HepG2 (cell line): ENCODE results near the gene PSKH1. TPM values are rescaled to one million over a fixed set of nuclear protein-coding genes. Genes with fewer than 3 reads are reported as not detected.

Experiments used
- ADNP ChIP-seq: sonication (generic); formaldehyde crosslinking; IDR thresholded peaks from 2 replicates; pipeline ENCODE4 v1.4.0; 2020; ENCODE audit warnings: missing genetic modification reagents
- AHDC1 ChIP-seq: sonication (generic); formaldehyde crosslinking; IDR thresholded peaks from 2 replicates; pipeline ENCODE4 v1.5.1; 2020; ENCODE audit warnings: mild to moderate bottlenecking, missing genetic modification reagents, borderline replicate concordance
- BORCS8-MEF2B ChIP-seq: sonication (generic); formaldehyde crosslinking; IDR thresholded peaks from 2 replicates; pipeline ENCODE4 v1.8.0; 2022; ENCODE audit warnings: mild to moderate bottlenecking, missing genetic modification reagents
- GZF1 ChIP-seq: sonication (generic); formaldehyde crosslinking; IDR thresholded peaks from 2 replicates; pipeline ENCODE4 v1.5.1; 2020; ENCODE audit warnings: mild to moderate bottlenecking, missing genetic modification reagents
- HINFP ChIP-seq: sonication (generic); formaldehyde crosslinking; IDR thresholded peaks from 2 replicates; pipeline ENCODE4 v1.4.0; 2020; ENCODE audit warnings: low read depth, mild to moderate bottlenecking, missing genetic modification reagents
- KDM3A ChIP-seq: IDR thresholded peaks from 2 replicates; pipeline ENCODE4 v1.6.1; 2018; ENCODE audit warnings: low read depth, missing compliant biosample characterization
- KLF11 ChIP-seq: IDR thresholded peaks from 2 replicates; pipeline ENCODE4 v1.6.1; 2016; ENCODE audit warnings: missing compliant biosample characterization
- MAFG ChIP-seq: sonication (generic); formaldehyde crosslinking; IDR thresholded peaks from 2 replicates; pipeline ENCODE4 v1.5.1; 2020; ENCODE audit warnings: mild to moderate bottlenecking, missing genetic modification reagents
- MIXL1 ChIP-seq: IDR thresholded peaks from 2 replicates; pipeline ENCODE4 v1.6.1; 2016
- NKX3-1 ChIP-seq: sonication (generic); formaldehyde crosslinking; IDR thresholded peaks from 2 replicates; pipeline ENCODE4 v1.5.0; 2020; ENCODE audit warnings: missing genetic modification reagents
- NR0B2 ChIP-seq: sonication (generic); formaldehyde crosslinking; IDR thresholded peaks from 2 replicates; pipeline ENCODE4 v1.4.0; 2020; ENCODE audit warnings: mild to moderate bottlenecking, missing genetic modification reagents
- RCOR2 ChIP-seq: IDR thresholded peaks from 2 replicates; pipeline ENCODE4 v1.6.1; 2016; ENCODE audit warnings: missing biosample characterization, missing genetic modification reagents
- SIN3B ChIP-seq: fragments of 150-350 bp; IDR thresholded peaks from 2 replicates; pipeline ENCODE4 v1.6.1; 2014; ENCODE audit warnings: low read length
- SKIL ChIP-seq: sonication (generic); formaldehyde crosslinking; IDR thresholded peaks from 2 replicates; pipeline ENCODE4 v1.8.0; 2022; ENCODE audit warnings: missing genetic modification reagents, mild to moderate bottlenecking, moderate library complexity, borderline replicate concordance
- TFDP1 ChIP-seq: IDR thresholded peaks from 2 replicates; pipeline ENCODE4 v1.6.1; 2016; ENCODE audit warnings: missing compliant biosample characterization, missing genetic modification reagents, borderline replicate concordance
- ZNF468 ChIP-seq: sonication (generic); formaldehyde crosslinking; IDR thresholded peaks from 2 replicates; pipeline ENCODE4 v1.8.0; 2022; ENCODE audit warnings: mild to moderate bottlenecking, moderate library complexity, missing genetic modification reagents
- ZNF484 ChIP-seq: sonication (generic); formaldehyde crosslinking; IDR thresholded peaks from 2 replicates; pipeline ENCODE4 v1.5.1; 2020; ENCODE audit warnings: mild to moderate bottlenecking, low read depth, missing genetic modification reagents, borderline replicate concordance
- ZNF564 ChIP-seq: sonication (generic); formaldehyde crosslinking; IDR thresholded peaks from 2 replicates; pipeline ENCODE4 v1.8.1; 2023; ENCODE audit warnings: mild to moderate bottlenecking, missing genetic modification reagents
- ZNF672 ChIP-seq: sonication (generic); formaldehyde crosslinking; IDR thresholded peaks from 2 replicates; pipeline ENCODE4 v1.8.1; 2022; ENCODE audit warnings: missing genetic modification reagents
- polyA plus RNA-seq, 8 experiments: library from polyadenylated mRNA; depleted of rRNA in 3 of 8; stranded (reverse) in 7 of 8; unstranded in 1 of 8; fragments of >200 nt; fragmentation: Illumina TruSeq in 4 of 8; extraction: Trizol in 4 of 8; gene quantifications; 2 replicates each; pipeline versions ENCODE4 v1.2.1 to v1.2.3, GENCODE V29; 2011 to 2016; ENCODE audit warnings: low read depth in 4 of 8, missing spikeins in 1 of 8, mixed read lengths in 1 of 8; ENCODE audit not compliant: insufficient read depth in 1 of 8
- total RNA-seq, 5 experiments: library from RNA; depleted of rRNA; stranded (reverse); fragments of >200 nt; fragmentation: Illumina TruSeq; extraction: Trizol; gene quantifications; 2 replicates each; pipeline ENCODE4 v1.2.3, GENCODE V29; 2016; ENCODE audit warnings: low read depth in 1 of 5

Gene PSKH1
- total and polyA plus RNA-seq, 2 of the 13 experiments (the other 11 are each of a cell fraction or from before 2014, with no cell fraction given), result 8.4 to 19.1 TPM

GRCh38 chr16:67872631-67873434 is 20.2 kb upstream of the PSKH1 start, which contains the start of gene EDC4 (continued):
- TF ChIP-seq NR0B2 (no peak; the same call in 1 of the 2 replicates), HINFP (no peak; the same call in 1 of the 2 replicates), MAFG (CRISPR knock-in tag) (no peak), ZNF484 (CRISPR knock-in tag) (no peak), AHDC1 (peak; percentile 37; the same call in 1 of the 2 replicates), KLF11 (CRISPR knock-in tag) (peak; percentile 69; the same call in 1 of the 2 replicates), NKX3-1 (CRISPR knock-in tag) (no peak), MIXL1 (peak; percentile 73), ADNP (CRISPR knock-in tag) (0 out of 2 replicates have a peak, but pooled peaks have one; percentile 11), SKIL (CRISPR knock-in tag) (peak; percentile 77; the same call in 1 of the 2 replicates), ZNF564 (CRISPR knock-in tag) (peak; percentile 82; the same call in 1 of the 2 replicates), ZNF468 (CRISPR knock-in tag) (0 out of 2 replicates have a peak, but pooled peaks have one; percentile 29), GZF1 (no peak), TFDP1 (CRISPR knock-in tag) (peak; percentile 77), KDM3A (CRISPR knock-in tag) (peak; percentile 99), ZNF672 (0 out of 2 replicates have a peak, but pooled peaks have one; percentile 64), BORCS8-MEF2B (peak; percentile 89), SIN3B (peak; percentile 89), RCOR2 (no peak)
